Kidney epithelial cell (primary cell): Measurements from ENCODE around the gene TBL1X. TPM values are rescaled to one million over a fixed set of nuclear protein-coding genes. Genes with fewer than 3 reads are reported as not detected.
A peak's percentile ranks its signal among the peaks of the same experiment; 100 is the strongest.

ENCODE experiments used
- DNase-seq: peaks from one replicate; pipeline ENCODE4 v3.0.0-alpha.2; 2010; ENCODE audit warnings: low read depth
- H3K27me3 ChIP-seq: 2 replicates; pipeline ENCODE4 v1.6.0; 2011; ENCODE audit warnings: low read length; ENCODE audit not compliant: control insufficient read depth, insufficient read depth
- H3K36me3 ChIP-seq: 2 replicates; pipeline ENCODE4 v1.5.1; 2011; ENCODE audit warnings: low read length; ENCODE audit not compliant: control insufficient read depth, insufficient read depth
- H3K4me3 ChIP-seq: 2 replicates; pipeline ENCODE4 v1.5.1; 2011; ENCODE audit warnings: low read depth, mild to moderate bottlenecking, control low read depth, low read length
- total RNA-seq: library from RNA; depleted of rRNA; stranded (reverse); fragments of >200 nt; gene quantifications from 2 replicates; pipeline ENCODE4 v1.2.3, GENCODE V29; 2015
- TF ChIP-seq, protein P1 (sequence below): IDR thresholded peaks from 2 replicates; pipeline ENCODE4 v1.5.1; 2011; ENCODE audit warnings: mild to moderate bottlenecking, moderate library complexity, low read length, control low read depth, inconsistent platforms; ENCODE audit not compliant: insufficient read depth, poor library complexity, severe bottlenecking

The TBL1X gene
- total RNA-seq, 1 donor from 2014 or later, result 25.9 TPM

DNA sequence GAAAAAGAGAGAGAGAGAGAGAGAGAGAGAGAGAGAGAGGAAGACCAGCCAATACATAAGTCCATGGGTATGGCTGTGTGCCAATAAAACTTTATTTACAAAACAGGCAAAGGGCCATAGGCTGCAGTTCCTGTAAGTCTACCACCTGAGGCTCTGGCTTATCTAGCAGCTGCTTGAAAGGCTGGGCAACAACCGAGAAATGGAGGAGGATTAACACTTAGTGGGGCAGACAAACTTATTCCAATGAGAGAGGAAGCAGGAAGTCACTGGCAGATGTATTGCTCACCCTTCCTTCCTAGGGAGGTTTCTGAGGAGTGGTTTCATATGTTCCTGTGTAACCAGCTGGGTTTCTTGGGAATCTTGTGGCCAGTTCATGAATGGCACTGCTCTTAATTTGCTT, 305.5 kb downstream of the TBL1X start:
- DNase-seq, result no peak
- H3K4me3 ChIP-seq, result no peak overlapping the region
- no peaks in the 10 kb centered on the region for H3K27me3 ChIP-seq
- no peaks in the 10 kb centered on the region for H3K36me3 ChIP-seq
- TF ChIP-seq, protein P1, sequence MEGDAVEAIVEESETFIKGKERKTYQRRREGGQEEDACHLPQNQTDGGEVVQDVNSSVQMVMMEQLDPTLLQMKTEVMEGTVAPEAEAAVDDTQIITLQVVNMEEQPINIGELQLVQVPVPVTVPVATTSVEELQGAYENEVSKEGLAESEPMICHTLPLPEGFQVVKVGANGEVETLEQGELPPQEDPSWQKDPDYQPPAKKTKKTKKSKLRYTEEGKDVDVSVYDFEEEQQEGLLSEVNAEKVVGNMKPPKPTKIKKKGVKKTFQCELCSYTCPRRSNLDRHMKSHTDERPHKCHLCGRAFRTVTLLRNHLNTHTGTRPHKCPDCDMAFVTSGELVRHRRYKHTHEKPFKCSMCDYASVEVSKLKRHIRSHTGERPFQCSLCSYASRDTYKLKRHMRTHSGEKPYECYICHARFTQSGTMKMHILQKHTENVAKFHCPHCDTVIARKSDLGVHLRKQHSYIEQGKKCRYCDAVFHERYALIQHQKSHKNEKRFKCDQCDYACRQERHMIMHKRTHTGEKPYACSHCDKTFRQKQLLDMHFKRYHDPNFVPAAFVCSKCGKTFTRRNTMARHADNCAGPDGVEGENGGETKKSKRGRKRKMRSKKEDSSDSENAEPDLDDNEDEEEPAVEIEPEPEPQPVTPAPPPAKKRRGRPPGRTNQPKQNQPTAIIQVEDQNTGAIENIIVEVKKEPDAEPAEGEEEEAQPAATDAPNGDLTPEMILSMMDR, result no peak

DNA sequence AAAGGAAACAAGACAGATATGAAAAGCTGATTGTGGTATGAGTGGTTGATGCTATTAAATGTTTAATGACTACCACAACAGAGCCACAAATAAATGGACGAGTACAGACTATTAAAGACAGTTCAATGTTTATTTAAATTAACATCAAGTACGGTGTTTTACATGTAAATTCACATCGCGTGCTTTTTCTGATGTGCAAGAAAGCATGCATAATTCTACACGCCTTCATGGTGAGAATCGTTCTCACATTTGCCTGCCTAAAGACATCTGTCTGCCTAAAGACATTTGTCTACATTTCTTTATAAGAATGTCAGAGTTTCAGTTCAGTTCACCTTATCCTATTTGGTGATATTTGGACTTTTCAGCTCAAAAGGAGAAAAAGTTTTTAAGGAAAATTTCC, 308.1 kb downstream of the TBL1X start:
- no peak overlapping the region for H3K4me3 ChIP-seq
- DNase-seq, result no peak
- no peaks in the 10 kb centered on the region for H3K27me3 ChIP-seq
- TF ChIP-seq, protein P1, result no peak
- H3K36me3 ChIP-seq, result no peaks in the 10 kb centered on the region

DNA sequence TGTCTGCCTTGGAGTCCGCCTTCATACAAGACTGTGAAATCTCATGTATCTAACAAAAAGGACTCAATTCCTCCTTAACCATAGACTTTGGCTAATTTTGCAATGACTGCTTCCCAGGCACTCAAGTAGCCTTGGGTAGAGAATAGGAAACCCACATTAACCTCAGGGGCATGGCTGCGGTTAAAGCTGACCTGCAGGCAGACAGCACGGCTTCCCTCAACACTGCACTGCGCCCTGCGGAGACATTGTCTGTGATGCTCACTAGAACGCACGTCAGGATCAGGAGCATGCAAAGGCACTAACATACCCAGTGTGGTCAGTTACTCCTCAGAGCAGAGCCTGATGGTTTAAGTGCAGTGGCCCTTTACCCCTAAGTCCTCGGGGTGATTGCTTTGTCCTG, 311.1 kb downstream of the TBL1X start:
- TF ChIP-seq, protein P1, result no peak
- H3K4me3 ChIP-seq, result no peak overlapping the region
- DNase-seq, result no peak
- H3K27me3 ChIP-seq, result no peaks in the 10 kb centered on the region
- no peaks in the 10 kb centered on the region for H3K36me3 ChIP-seq

DNA sequence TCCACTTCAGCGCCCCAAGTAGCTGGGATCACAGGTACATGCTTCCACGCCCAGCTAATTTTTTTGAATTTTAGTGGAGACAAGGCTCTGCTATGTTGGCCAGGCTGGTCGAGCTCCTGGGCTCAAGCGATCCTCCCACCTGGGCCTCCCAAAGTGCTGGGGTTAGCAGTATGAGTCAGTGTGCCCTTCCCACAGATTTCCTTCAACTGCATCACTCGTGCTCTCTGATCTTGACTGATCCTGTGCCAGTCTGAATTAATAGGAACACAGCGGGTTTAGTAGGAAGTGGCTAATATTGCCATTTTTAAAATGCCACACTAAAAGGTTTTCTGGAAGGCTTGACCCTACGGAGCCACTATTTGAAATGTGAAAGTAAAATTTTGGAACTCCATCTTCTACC, 317.1 kb downstream of the TBL1X start:
- DNase-seq, result no peak
- TF ChIP-seq, protein P1, result no peak
- no peaks in the 10 kb centered on the region for H3K27me3 ChIP-seq
- no peak overlapping the region for H3K4me3 ChIP-seq
- no peaks in the 10 kb centered on the region for H3K36me3 ChIP-seq

DNA sequence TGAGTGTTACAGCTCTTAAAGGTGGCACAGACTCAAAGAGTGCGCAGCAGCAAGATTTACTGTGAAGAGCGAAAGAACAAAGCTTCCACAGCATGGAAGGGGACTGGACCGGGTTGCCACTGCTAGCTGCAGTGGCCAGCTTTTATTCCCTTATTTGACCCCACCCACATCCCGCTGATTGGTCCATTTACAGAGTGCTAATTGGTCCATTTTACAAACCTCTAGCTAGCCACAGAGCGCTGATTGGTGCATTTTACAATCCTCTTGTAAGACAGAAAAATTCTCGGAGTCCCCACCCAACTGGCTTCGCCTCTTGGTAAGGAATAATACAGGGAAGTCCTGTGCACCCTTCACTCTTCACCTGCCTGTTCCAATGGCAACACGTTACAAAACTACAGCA, 319.5 kb downstream of the TBL1X start:
- Histone ChIP-seq H3K4me3 (no peak overlapping the region), H3K27me3 (no peaks in the 10 kb centered on the region), H3K36me3 (no peaks in the 10 kb centered on the region)
- DNase-seq, result no peak
- TF ChIP-seq, protein P1, result no peak

DNA sequence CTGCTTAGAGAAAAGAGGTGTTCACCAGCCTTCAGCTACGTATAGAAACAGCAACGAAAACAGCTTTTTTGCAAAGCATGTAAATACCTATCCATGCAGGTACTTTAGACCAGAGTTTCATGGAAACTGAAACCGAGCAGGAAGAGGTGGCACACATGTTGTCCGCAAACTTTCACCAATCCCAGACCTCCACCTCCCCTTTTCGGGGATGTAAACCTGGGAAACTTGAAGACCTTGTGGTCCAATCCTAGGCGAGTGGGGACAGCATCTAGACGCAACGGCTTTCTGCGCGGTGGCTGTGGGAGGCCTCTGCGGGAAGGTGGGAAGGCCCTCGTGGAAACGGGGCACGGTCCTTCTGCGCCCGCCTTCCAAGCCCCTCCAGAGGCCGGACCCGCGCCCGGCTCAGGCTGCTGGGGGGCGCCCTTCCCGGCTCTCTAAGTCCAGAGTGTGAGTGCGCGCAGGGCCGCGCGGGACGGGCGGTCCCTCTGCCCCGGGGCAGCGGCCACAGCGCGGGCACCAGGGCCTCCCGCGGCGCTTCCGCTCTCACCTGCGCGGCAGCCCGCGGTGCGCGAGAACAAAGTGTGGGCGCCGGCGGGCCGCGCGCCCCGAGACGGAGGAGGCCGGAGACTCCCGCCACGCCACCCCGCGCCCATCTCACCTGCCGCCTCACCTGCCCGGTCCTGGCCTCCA, 320.5 kb downstream of the TBL1X start:
- TF ChIP-seq, protein P1, result no peak
- DNase-seq, result no peak
- Histone ChIP-seq H3K27me3 (no peaks in the 10 kb centered on the region), H3K36me3 (no peaks in the 10 kb centered on the region), H3K4me3 (peak overlapping the region; percentile 67)
